Measurements from ENCODE around the gene SLC34A3.
A peak's percentile ranks its signal among the peaks of the same experiment; 100 is the strongest.

The SLC34A3 gene

GRCh38 chr9:137275588-137276472 lies 45.1 kb downstream of the SLC34A3 start:
- no peak for DNase-seq (ENCODE audit: low spot score)

DNA sequence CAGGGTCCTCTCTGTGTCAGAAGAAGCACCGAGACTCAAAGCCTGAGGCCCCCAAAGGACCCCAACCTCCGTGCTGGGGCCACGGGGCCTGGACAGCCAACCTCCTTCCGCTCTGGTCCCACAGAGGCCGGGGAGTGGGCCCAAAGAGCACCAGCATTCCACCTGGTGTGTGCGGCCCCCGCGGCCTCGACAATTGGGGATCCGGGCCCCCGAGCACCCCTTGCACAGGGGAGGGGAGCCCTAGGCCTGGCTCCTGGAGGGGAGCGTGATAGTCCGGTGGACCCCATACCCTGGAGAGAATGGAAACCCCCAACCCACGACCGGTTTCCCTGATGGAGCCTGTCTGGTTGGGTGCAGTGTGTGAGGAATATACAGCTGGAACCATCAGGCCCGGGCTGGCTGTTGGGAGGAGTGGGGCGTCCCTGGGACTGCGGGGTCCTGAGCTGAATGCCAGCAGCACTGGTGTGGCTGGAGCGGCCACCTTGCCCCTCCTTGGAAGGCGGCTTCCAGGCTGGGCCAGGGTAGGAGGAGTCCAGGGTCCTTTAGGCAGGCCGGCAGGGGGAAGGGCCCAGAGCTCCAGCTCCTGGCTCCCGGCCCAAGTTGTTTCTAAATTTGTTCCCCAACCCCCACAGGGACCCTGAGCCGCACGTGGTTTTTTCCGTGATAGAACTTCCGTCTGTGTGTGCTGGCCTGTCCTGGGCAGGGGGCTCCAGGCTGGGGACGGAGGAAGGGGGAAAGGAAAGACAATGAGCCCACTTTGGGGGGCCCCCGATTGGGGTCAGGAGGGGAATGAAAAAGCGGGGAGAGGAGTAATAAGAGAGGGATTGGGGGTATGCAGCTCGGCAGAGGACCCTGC lies 46.0 kb downstream of the SLC34A3 start:
- peak; percentile 79 for DNase-seq (ENCODE audit: low spot score)

GRCh38 chr9:137277329-137278041 lies 46.8 kb downstream of the SLC34A3 start, which contains the start of gene TOR4A:
Gene TOR4A, plus strand, starts transcription at chr9:137277726. Its CDS starts 964 bp downstream, at chr9:137278690.
- DNase-seq (ENCODE audit: low spot score): peak; percentile 84

DNA sequence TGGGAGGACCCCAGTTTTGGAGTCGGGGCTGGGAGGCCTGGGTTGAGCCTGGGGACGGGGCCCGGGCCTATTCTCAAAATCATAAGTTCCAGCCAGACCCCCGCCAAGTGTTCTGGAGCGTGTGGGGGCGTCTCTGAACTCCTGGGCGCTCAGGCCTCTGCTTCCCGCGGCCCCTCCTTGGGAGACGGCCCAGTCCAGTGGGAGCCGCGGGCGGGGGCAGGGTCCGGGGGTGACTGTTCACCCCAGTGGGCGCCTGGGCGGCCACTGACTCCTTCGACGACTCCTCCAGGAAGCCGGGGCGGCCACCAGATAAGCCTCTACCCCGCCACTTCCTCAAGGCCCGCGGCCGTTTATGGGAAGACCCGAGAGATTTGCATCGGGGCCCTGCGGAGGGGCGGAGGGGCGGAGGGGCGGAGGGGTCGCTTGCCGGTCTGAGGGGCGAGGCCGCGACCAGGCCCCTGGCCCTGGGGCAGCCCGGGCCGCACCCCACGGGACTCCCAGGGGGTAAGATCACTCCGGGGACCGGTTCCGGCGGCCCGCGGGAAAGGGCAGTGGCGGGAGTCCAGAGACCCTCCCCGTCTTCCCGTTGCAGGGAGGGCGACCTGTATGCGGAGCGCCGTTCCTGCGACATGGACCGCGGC lies 47.5 kb downstream of the SLC34A3 start:
- no peak for DNase-seq (ENCODE audit: low spot score)

DNA sequence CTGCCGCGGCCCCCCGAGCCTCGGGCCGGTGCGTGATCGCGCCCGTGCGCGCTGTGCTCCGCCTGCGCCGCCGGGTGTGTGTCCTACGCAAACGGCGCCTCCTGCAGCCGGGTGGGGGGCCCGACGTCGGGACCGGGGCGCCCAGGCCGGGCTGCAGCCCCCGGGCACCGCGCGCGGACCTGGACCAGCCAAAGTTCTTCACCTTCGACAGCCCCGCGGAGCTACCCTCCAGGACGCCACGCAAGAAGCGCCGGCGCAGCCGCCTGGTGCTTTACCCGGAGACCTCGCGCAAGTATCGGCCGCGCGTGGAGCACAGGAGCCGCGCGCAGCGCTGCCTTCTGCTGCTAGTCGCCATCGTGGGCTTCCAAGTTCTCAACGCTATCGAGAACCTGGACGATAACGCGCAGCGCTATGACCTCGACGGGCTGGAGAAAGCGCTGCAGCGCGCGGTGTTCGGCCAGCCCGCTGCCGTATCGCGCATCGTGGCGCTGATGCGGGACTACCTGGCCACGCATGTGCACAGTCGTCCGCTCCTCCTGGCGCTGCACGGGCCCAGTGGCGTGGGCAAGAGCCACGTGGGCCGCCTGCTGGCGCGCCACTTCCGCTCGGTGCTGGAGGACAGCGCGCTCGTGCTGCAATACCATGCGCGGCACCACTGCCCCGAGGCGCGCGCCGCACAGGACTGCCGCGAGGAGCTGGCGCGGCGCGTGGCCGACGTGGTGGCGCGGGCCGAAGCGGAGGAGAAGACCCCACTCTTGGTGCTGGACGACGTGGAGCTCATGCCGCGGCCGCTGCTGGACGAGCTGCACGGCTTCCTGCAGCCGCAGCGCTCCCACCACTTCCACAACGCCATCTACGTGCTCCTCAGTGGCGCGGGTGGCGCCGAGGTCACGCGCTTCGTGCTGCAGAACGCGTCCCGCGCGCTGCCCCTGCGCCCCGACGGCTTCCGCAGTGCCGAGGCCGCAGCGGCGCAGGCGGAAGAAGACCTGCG lies 48.3 kb downstream of the SLC34A3 start:
- no peak for DNase-seq (ENCODE audit: low spot score)

DNA sequence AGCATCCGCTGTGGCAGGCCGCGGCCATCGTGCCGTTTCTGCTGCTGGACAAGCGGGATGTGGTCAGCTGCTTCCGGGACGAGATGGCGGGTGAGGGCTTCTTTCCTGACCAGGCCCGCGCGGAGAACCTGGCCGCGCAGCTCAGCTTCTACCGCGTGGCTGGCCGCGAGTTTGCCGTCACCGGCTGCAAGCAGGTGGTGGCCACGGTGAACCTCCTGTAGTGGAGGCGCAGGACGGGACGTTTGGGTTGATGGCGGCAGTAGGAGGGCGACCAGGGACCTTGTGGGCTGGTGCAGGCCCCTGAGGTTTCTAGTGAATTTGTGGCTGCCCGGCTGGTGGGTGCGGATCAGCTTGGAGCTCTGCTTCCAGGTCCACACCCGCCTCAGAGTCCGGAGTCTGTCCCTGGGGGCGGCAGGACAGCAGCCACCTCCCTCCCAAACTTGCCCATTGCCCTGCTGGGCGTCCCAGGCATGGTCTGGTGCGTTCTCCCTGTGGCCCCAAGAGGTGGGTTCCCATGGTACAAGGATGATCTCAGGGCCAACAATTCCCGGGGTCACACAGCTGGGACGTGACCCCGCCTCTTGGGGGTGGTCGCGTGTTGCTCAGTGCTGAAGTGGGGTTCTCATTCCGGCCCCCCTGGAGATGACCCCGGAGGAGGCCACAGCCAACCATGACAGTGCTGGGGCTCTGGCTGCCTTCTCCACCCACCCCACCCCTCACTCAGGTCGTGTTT lies 49.2 kb downstream of the SLC34A3 start:
- DNase-seq (ENCODE audit: low spot score): no peak

DNA sequence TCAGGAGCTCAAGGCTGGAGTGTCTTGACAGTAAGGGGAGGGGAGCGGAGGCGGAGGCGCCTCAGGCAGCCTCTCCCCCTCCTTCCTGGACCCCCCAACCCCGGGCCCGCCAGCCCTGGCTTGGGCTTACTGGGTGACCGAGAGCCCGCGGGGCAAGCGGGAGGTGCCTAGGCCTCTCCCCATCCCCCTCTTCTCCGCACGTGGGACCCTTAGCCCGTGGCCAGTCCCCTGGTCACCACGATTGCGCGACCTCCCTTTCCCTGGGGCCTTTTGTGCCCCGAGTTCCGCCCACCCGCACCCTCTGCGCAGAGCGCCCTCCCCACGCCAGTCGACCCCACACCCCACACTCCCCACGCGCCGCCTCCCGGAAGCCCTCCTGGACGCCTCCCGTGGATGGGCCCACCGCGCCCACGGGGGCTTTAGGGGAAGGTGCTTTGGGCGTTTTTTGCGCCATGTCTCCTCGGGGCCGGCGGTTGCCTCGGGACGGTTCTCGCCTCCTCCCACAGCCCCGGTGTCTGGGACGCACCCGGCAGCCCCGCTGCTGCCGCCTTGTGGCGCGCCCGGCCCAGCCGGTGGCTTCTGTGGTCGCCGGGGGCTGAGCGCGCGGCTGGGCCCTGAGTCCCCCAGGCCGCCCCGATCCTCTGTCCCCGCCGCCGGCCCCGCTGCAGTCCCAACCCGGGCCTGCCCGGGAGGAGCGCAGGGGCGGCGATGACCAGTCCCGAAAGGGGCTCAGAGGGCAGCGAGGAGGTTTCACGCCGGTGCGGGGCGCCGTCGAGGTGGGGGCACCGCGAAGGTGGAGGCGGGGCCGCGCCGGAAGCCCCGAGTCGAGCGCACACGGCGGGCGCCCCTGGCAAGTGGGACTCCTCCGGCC lies 50.0 kb downstream of the SLC34A3 start:
- peak; percentile 73 for DNase-seq (ENCODE audit: low spot score)

- DNase-seq (ENCODE audit: low spot score): no peak
These were observed 50.8 kb downstream of the SLC34A3 start for GRCh38 chr9:137281345-137282116.

Data from iPS-NIHi11 (cell line).